ENCODE data around the gene NFU1. TPM values are rescaled to one million over a fixed set of nuclear protein-coding genes. Genes with fewer than 3 reads are reported as not detected.

Gene NFU1
- total and polyA plus RNA-seq, 2 of the 8 experiments (the other 6 are each of a cell fraction or from before 2014, with no cell fraction given) = 18.4 to 45.5 TPM

DNA sequence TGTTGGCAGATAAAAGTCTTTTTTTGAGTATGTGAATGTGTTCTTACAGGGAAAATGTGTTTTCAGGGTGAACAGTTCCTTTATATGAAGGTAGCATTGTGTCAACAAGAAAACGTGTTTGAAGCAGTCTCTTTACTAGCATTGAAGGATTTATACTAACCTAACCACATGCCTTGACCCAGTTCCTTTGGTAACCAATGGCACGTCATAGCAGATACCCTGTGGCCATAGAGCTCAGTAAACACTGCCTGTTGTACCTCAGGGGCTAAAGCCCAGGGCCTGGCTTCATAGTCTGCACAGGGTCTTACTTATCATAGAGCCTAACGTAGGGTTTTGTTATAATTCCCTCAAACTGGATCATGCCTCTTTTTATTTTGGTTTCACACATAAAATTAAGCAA lies 32.1 kb upstream of the NFU1 start:
- H4K91ac ChIP-seq (replicated peaks; ENCODE audit: insufficient read length, low read length) = no peak overlapping the region
- no peaks in the 10 kb centered on the region for H4K20me1 ChIP-seq (replicated peaks in 1 of 2; ENCODE audit: control insufficient read depth in 1 of 2, insufficient read depth in 2 of 2, low read length in 2 of 2)
- H2BK20ac ChIP-seq (ENCODE audit: low read length) = no peak overlapping the region
- no peak overlapping the region for H3K27ac ChIP-seq (ENCODE audit: low read depth, low read length)
- H3K4me2 ChIP-seq (ENCODE audit: insufficient read depth in 1 of 2, low read depth in 2 of 2, low read length in 2 of 2) = no peak overlapping the region
- no peaks in the 10 kb centered on the region for H3K9me3 ChIP-seq (ENCODE audit: insufficient read depth in 2 of 2, low read depth in 1 of 2, low read length in 1 of 2)
- ChIA-PET CTCF (ENCODE audit: partially characterized antibody) (no interaction called here), POLR2A (ENCODE audit: partially characterized antibody) (interaction anchor here (1.0 kb wide), 1 partner anchor 32 kb away, joined by 4 read pairs; no protein-coding TSS in a partner anchor)
- H3K27me3 ChIP-seq (replicated peaks in 1 of 4; ENCODE audit: control insufficient read depth in 3 of 4, extremely low read depth in 1 of 4, insufficient read depth in 3 of 4, low read length in 3 of 4) = no peaks in the 10 kb centered on the region; a peak in 1 of 7 replicates
- FAIRE-seq (no peak), DNase-seq (ENCODE audit: low read depth in 1 of 2, low spot score in 2 of 2) (no peak)
- H2BK5ac ChIP-seq (ENCODE audit: low read depth, low read length) = no peak overlapping the region
- H3K4me1 ChIP-seq (replicated peaks in 1 of 4; ENCODE audit: control insufficient read depth in 3 of 4, insufficient read depth in 4 of 4, low read length in 3 of 4) = peaks cover 0 to 2% (median 0%) of the 10 kb centered on the region in 4 experiments; a peak in 3 of 7 replicates
- H3K9ac ChIP-seq (replicated peaks in 1 of 4; ENCODE audit: extremely low read depth in 1 of 4, low read depth in 3 of 4, low read length in 3 of 4) = no peak overlapping the region
- H2AFZ ChIP-seq (ENCODE audit: low read length) = no peak overlapping the region
- no peak overlapping the region for H3K56ac ChIP-seq (replicated peaks; ENCODE audit: insufficient read length, low read depth, low read length)
- no peak overlapping the region for H3K18ac ChIP-seq (ENCODE audit: extremely low read depth, low read length)
- no peak overlapping the region for H3K14ac ChIP-seq (ENCODE audit: insufficient read length)
- no peak overlapping the region for H2BK120ac ChIP-seq (replicated peaks; ENCODE audit: low read depth, low read length)
- no peak overlapping the region for H3K4ac ChIP-seq (replicated peaks; ENCODE audit: insufficient read length, low read depth, low read length)
- WGBS, 2 experiments (ENCODE audit: extremely low coverage in 1 of 2, insufficient coverage in 1 of 2, insufficient read length in 1 of 2, insufficient replicate concordance in 2 of 2, low coverage in 1 of 2, low lambda C conversion rate in 2 of 2, missing lambda C conversion rate in 1 of 2) = 87% methylated on average over 3 of the region's 3 CpGs; no CpG with 5 or more reads in 1 of the 2 experiments
- H4K5ac ChIP-seq (ENCODE audit: insufficient read length, low read depth, low read length) = no peak overlapping the region
- no peaks in the 10 kb centered on the region for H3K79me2 ChIP-seq (ENCODE audit: control insufficient read depth in 1 of 2, insufficient read depth in 2 of 2, low read length in 2 of 2)
- H3K23ac ChIP-seq (ENCODE audit: insufficient read length) = no peak overlapping the region
- peaks cover 0 to 8% (median 0%) of the 10 kb centered on the region in 4 experiments; a peak in 2 of 8 replicates for H3K36me3 ChIP-seq (ENCODE audit: control insufficient read depth in 2 of 4, insufficient read depth in 4 of 4, low read length in 3 of 4)
- H3K23me2 ChIP-seq (ENCODE audit: low read depth, low read length) = peaks cover 2% of the 10 kb centered on the region; the same call in 1 of the 2 replicates
- no peak overlapping the region for H2AK5ac ChIP-seq (ENCODE audit: low read depth, low read length)
- no peak overlapping the region for H4K8ac ChIP-seq (ENCODE audit: extremely low read depth, insufficient read depth, low read length)
- no peak overlapping the region for H2BK12ac ChIP-seq (ENCODE audit: low read depth, low read length)
- no peaks in the 10 kb centered on the region for H3K79me1 ChIP-seq (ENCODE audit: low read depth, low read length)
- H2BK15ac ChIP-seq (ENCODE audit: low read length) = no peak overlapping the region
- no peak overlapping the region for H3K4me3 ChIP-seq (ENCODE audit: extremely low read depth in 1 of 4, insufficient read depth in 2 of 4, low read depth in 3 of 4, low read length in 4 of 4)
- no peak for TF ChIP-seq KDM5A (IDR thresholded peaks at IDR 0.05; ENCODE audit: low read length)
- TF ChIP-seq CHD2 (IDR thresholded peaks at IDR 0.05; ENCODE audit: low read length) = no peak
- no peak for TF ChIP-seq TEAD4 (IDR thresholded peaks at IDR 0.05; ENCODE audit: low read depth, low read length)
- TF ChIP-seq SIX5 (IDR thresholded peaks at IDR 0.05; ENCODE audit: low read depth, low read length) = no peak
- TF ChIP-seq RNF2 (IDR thresholded peaks at IDR 0.05; ENCODE audit: borderline replicate concordance, low read depth, low read length, missing control alignments, poor library complexity, severe bottlenecking) = no peak
- TF ChIP-seq CREB1 (IDR thresholded peaks at IDR 0.05) = no peak
- no peak for TF ChIP-seq CBX8 (IDR thresholded peaks at IDR 0.05; ENCODE audit: borderline replicate concordance, low read depth, low read length)
- TF ChIP-seq HDAC6 (IDR thresholded peaks at IDR 0.05; ENCODE audit: low read depth, low read length) = no peak
- no peak for TF ChIP-seq SP2 (IDR thresholded peaks at IDR 0.05; ENCODE audit: low read length)
- TF ChIP-seq, protein P1, sequence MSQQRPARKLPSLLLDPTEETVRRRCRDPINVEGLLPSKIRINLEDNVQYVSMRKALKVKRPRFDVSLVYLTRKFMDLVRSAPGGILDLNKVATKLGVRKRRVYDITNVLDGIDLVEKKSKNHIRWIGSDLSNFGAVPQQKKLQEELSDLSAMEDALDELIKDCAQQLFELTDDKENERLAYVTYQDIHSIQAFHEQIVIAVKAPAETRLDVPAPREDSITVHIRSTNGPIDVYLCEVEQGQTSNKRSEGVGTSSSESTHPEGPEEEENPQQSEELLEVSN (IDR thresholded peaks at IDR 0.05) = no peak
- TF ChIP-seq POU5F1 (IDR thresholded peaks at IDR 0.05; ENCODE audit: low read depth, low read length) = no peak
- TF ChIP-seq, protein P2, sequence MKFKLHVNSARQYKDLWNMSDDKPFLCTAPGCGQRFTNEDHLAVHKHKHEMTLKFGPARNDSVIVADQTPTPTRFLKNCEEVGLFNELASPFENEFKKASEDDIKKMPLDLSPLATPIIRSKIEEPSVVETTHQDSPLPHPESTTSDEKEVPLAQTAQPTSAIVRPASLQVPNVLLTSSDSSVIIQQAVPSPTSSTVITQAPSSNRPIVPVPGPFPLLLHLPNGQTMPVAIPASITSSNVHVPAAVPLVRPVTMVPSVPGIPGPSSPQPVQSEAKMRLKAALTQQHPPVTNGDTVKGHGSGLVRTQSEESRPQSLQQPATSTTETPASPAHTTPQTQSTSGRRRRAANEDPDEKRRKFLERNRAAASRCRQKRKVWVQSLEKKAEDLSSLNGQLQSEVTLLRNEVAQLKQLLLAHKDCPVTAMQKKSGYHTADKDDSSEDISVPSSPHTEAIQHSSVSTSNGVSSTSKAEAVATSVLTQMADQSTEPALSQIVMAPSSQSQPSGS (IDR thresholded peaks at IDR 0.05; ENCODE audit: low read length) = no peak
